HepG2 (cell line): Measurements from ENCODE around the gene ETFB. TPM values are rescaled to one million over a fixed set of nuclear protein-coding genes. Genes with fewer than 3 reads are reported as not detected.

Experiments used
- CENPT ChIP-seq: sonication (generic); formaldehyde crosslinking; IDR thresholded peaks from 2 replicates; pipeline ENCODE4 v1.8.0; 2022; ENCODE audit warnings: low read depth, mild to moderate bottlenecking, moderate library complexity, missing genetic modification reagents
- ETV6 ChIP-seq: sonication (generic); formaldehyde crosslinking; conservative IDR thresholded peaks from 2 replicates; pipeline ENCODE4 v1.4.0; 2020; ENCODE audit warnings: missing genetic modification reagents
- IRF1 ChIP-seq: sonication (generic); formaldehyde crosslinking; IDR thresholded peaks from 2 replicates; pipeline ENCODE4 v1.4.0; 2020; ENCODE audit warnings: low read depth, mild to moderate bottlenecking, missing genetic modification reagents
- MLLT10 ChIP-seq: sonication (generic); formaldehyde crosslinking; IDR thresholded peaks from 2 replicates; pipeline ENCODE4 v1.4.0; 2020; ENCODE audit warnings: missing genetic modification reagents
- NR2F6 ChIP-seq, 2 experiments: IDR thresholded peaks; 2 replicates each; pipeline ENCODE4 v1.6.1; 2016; ENCODE audit warnings: antibody characterized with exemption in 1 of 2, mild to moderate bottlenecking in 1 of 2
- ZBED4 ChIP-seq: sonication (generic); formaldehyde crosslinking; IDR thresholded peaks from 2 replicates; pipeline ENCODE4 v1.4.0; 2020; ENCODE audit warnings: missing genetic modification reagents, borderline replicate concordance
- ZNF296 ChIP-seq: sonication (generic); formaldehyde crosslinking; conservative IDR thresholded peaks from 2 replicates; pipeline ENCODE4 v1.5.0; 2020; ENCODE audit warnings: mild to moderate bottlenecking, missing genetic modification reagents
- ZNF33A ChIP-seq: sonication (generic); formaldehyde crosslinking; IDR thresholded peaks from 2 replicates; pipeline ENCODE4 v1.5.1; 2020; ENCODE audit warnings: missing genetic modification reagents, mild to moderate bottlenecking, moderate library complexity, borderline replicate concordance
- ZNF503 ChIP-seq: sonication (generic); formaldehyde crosslinking; IDR thresholded peaks from 2 replicates; pipeline ENCODE4 v1.4.0; 2020; ENCODE audit warnings: missing genetic modification reagents
- polyA plus RNA-seq, 8 experiments: library from polyadenylated mRNA; depleted of rRNA in 3 of 8; stranded (reverse) in 7 of 8; unstranded in 1 of 8; fragments of >200 nt; fragmentation: Illumina TruSeq in 4 of 8; extraction: Trizol in 4 of 8; gene quantifications; 2 replicates each; pipeline versions ENCODE4 v1.2.1 to v1.2.3, GENCODE V29; 2011 to 2016; ENCODE audit warnings: low read depth in 4 of 8, missing spikeins in 1 of 8, mixed read lengths in 1 of 8; ENCODE audit not compliant: insufficient read depth in 1 of 8
- total RNA-seq, 5 experiments: library from RNA; depleted of rRNA; stranded (reverse); fragments of >200 nt; fragmentation: Illumina TruSeq; extraction: Trizol; gene quantifications; 2 replicates each; pipeline ENCODE4 v1.2.3, GENCODE V29; 2016; ENCODE audit warnings: low read depth in 1 of 5
- TF ChIP-seq, protein P1 (sequence below): IDR thresholded peaks from 2 replicates; pipeline ENCODE4 v1.6.1; 2018; ENCODE audit warnings: missing genetic modification reagents
- TF ChIP-seq, protein P2 (sequence below): sonication (generic); formaldehyde crosslinking; IDR thresholded peaks from 2 replicates; pipeline ENCODE4 v1.5.0; 2020; ENCODE audit warnings: missing genetic modification reagents
- TF ChIP-seq, protein P3 (sequence below): sonication (generic); formaldehyde crosslinking; IDR thresholded peaks from 2 replicates; pipeline ENCODE4; 2020; ENCODE audit warnings: missing genetic modification reagents, mild to moderate bottlenecking, borderline replicate concordance
- TF ChIP-seq, protein P4 (sequence below): sonication (generic); formaldehyde crosslinking; IDR thresholded peaks from 2 replicates; pipeline ENCODE4 v1.8.0; 2022; ENCODE audit warnings: mild to moderate bottlenecking, missing genetic modification reagents

Gene ETFB
- total and polyA plus RNA-seq, 2 of the 13 experiments (the other 11 are each of a cell fraction or from before 2014, with no cell fraction given) = 678 to 1,314 TPM

- TF ChIP-seq ZNF503 (0 out of 2 replicates have a peak, but pooled peaks have one; percentile 24), IRF1 (CRISPR knock-in tag) (no peak), MLLT10 (CRISPR knock-in tag) (no peak), NR2F6 (IDR thresholded peaks at IDR 0.05) (no peak), NR2F6 (CRISPR knock-in tag; IDR thresholded peaks at IDR 0.05) (peak; percentile 54), CENPT (no peak), ETV6 (CRISPR knock-in tag) (no peak), ZNF296 (CRISPR knock-in tag) (no peak), ZBED4 (CRISPR knock-in tag) (no peak), ZNF33A (CRISPR knock-in tag) (no peak)
- TF ChIP-seq, protein P1, sequence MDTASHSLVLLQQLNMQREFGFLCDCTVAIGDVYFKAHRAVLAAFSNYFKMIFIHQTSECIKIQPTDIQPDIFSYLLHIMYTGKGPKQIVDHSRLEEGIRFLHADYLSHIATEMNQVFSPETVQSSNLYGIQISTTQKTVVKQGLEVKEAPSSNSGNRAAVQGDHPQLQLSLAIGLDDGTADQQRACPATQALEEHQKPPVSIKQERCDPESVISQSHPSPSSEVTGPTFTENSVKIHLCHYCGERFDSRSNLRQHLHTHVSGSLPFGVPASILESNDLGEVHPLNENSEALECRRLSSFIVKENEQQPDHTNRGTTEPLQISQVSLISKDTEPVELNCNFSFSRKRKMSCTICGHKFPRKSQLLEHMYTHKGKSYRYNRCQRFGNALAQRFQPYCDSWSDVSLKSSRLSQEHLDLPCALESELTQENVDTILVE (CRISPR knock-in tag) = no peak
- TF ChIP-seq, protein P2, sequence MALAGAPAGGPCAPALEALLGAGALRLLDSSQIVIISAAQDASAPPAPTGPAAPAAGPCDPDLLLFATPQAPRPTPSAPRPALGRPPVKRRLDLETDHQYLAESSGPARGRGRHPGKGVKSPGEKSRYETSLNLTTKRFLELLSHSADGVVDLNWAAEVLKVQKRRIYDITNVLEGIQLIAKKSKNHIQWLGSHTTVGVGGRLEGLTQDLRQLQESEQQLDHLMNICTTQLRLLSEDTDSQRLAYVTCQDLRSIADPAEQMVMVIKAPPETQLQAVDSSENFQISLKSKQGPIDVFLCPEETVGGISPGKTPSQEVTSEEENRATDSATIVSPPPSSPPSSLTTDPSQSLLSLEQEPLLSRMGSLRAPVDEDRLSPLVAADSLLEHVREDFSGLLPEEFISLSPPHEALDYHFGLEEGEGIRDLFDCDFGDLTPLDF (CRISPR knock-in tag) = no peak
- TF ChIP-seq, protein P3, sequence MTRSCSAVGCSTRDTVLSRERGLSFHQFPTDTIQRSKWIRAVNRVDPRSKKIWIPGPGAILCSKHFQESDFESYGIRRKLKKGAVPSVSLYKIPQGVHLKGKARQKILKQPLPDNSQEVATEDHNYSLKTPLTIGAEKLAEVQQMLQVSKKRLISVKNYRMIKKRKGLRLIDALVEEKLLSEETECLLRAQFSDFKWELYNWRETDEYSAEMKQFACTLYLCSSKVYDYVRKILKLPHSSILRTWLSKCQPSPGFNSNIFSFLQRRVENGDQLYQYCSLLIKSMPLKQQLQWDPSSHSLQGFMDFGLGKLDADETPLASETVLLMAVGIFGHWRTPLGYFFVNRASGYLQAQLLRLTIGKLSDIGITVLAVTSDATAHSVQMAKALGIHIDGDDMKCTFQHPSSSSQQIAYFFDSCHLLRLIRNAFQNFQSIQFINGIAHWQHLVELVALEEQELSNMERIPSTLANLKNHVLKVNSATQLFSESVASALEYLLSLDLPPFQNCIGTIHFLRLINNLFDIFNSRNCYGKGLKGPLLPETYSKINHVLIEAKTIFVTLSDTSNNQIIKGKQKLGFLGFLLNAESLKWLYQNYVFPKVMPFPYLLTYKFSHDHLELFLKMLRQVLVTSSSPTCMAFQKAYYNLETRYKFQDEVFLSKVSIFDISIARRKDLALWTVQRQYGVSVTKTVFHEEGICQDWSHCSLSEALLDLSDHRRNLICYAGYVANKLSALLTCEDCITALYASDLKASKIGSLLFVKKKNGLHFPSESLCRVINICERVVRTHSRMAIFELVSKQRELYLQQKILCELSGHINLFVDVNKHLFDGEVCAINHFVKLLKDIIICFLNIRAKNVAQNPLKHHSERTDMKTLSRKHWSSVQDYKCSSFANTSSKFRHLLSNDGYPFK (CRISPR knock-in tag) = peak; percentile 20; the same call in 1 of the 2 replicates
- TF ChIP-seq, protein P4, sequence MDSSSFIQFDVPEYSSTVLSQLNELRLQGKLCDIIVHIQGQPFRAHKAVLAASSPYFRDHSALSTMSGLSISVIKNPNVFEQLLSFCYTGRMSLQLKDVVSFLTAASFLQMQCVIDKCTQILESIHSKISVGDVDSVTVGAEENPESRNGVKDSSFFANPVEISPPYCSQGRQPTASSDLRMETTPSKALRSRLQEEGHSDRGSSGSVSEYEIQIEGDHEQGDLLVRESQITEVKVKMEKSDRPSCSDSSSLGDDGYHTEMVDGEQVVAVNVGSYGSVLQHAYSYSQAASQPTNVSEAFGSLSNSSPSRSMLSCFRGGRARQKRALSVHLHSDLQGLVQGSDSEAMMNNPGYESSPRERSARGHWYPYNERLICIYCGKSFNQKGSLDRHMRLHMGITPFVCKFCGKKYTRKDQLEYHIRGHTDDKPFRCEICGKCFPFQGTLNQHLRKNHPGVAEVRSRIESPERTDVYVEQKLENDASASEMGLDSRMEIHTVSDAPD (CRISPR knock-in tag) = no peak
These were observed 27.4 kb downstream of the ETFB start (continued) for GRCh38 chr19:51338563-51339312.
